Transverse colon (tissue), 4 donors: Measurements from ENCODE around the gene SPATA2L.
"Not testable (repeated sequence)": the region's sequence is repeated elsewhere in the genome, so short reads cannot be mapped to it uniquely, and the experiment has no call there.

Source experiments
- CTCF ChIP-seq, 5 experiments: fragments of 200-600 bp in 3 of 5; fragments of 450-650 bp in 2 of 5; sonication (generic) in 3 of 5; IDR thresholded peaks; 1 replicate in 2 of 5; 2 replicates in 3 of 5; pipeline ENCODE4 v1.5.1; 2016 to 2017; ENCODE audit warnings: antibody characterized with exemption in 5 of 5, inconsistent platforms in 3 of 5, mild to moderate bottlenecking in 2 of 5, moderate library complexity in 1 of 5
- EP300 ChIP-seq: sonication (generic); formaldehyde crosslinking; IDR thresholded peaks from one replicate; pipeline ENCODE4 v1.6.1; 2017; ENCODE audit warnings: antibody characterized with exemption, low read depth
- POLR2A ChIP-seq: fragments of 450-650 bp; IDR thresholded peaks from one replicate; pipeline ENCODE4 v1.6.1; 2016; ENCODE audit warnings: antibody characterized with exemption, mild to moderate bottlenecking, moderate library complexity
- POLR2AphosphoS5 ChIP-seq, 3 donors: sonication (generic); formaldehyde crosslinking; IDR thresholded peaks; one replicate each; pipeline ENCODE4 v1.6.1; 2016; ENCODE audit warnings: antibody characterized with exemption in 3 of 3

- TF ChIP-seq POLR2AphosphoS5 (IDR thresholded peaks at IDR 0.05); CTCF (IDR thresholded peaks at IDR 0.05); POLR2A; EP300: not testable (repeated sequence)
Observed at GRCh38 chr16:89694784-89695085, 6.8 kb downstream of the SPATA2L start.
